NK-92 treated with Interleukin-12 subunit alpha and Interleukin-12 subunit beta, amount 100 ng/mL, for 24 hours (cell line): ENCODE results near the gene SRRM1.
"Not testable (repeated sequence)": the region's sequence is repeated elsewhere in the genome, so short reads cannot be mapped to it uniquely, and the experiment has no call there.

Experiments
- DNase-seq: peaks from one replicate; lab custom pipeline; 2025; lab: John Stamatoyannopoulos, UW

The SRRM1 gene

DNA sequence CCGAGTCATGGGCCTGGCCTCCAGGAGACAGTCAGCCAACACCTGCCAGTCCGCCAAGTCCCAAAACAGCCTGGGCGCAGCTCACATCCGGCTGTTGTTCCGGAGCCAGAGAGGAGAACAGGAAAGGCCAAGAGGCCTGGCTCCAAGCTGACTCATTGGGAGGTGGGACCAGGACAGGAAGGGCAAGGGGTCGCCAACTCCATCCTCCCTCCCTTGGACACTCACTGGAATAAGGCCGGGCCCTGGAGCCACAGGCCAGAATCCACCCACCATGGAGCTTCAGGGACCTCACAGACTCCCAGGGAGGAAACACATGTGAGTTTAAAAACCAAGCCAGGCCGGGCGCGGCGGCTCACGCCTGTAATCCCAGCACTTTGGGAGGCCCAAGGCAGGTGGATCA lies 77.0 kb downstream of the SRRM1 start:
- no peak for DNase-seq

DNA sequence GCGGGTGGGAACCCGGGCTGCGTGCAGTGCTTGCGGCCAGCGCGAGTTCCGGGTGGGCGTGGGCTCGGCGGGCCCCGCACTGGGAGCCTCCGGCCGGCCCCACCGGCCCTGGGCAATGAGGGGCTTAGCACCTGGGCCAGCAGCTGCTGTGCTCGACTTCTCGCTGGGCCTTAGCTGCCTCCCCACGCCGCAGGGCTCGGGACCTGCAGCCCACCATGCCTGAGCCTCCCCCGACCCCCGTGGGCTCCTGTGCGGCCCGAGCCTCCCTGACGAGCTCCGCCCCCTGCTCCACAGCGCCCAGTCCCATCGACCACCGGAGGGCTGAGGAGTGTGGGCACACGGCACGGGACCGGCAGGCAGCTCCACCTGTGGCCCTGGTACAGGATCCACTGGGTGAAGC lies 78.4 kb downstream of the SRRM1 start:
- no peak for DNase-seq

GRCh38 chr1:24722073-24723035 lies 79.3 kb downstream of the SRRM1 start:
- DNase-seq, result not testable (repeated sequence)
